GM10266 (cell line): ENCODE measurements around the gene KCNJ5.

Experiments
- DNase-seq: peaks from one replicate; pipeline ENCODE4 v3.0.0; 2012; ENCODE audit errors: extremely low spot score
- CTCF ChIP-seq: IDR thresholded peaks from 2 replicates; pipeline ENCODE4 v1.5.1; 2012; ENCODE audit warnings: mild to moderate bottlenecking, low read depth; ENCODE audit not compliant: control insufficient read depth, insufficient read depth; ENCODE audit errors: missing control alignments

KCNJ5 gene

GRCh38 chr11:128941573-128942271 lies 50.6 kb downstream of the KCNJ5 start:
- DNase-seq = no peak

GRCh38 chr11:128942272-128942612 lies 51.1 kb downstream of the KCNJ5 start:
- no peak for TF ChIP-seq CTCF
- DNase-seq = no peak

More at GRCh38 chr11:128941573-128942271, 50.6 kb downstream of the KCNJ5 start:
- no peak for TF ChIP-seq CTCF

GRCh38 chr11:128942817-128943427 lies 51.8 kb downstream of the KCNJ5 start, which contains the start of gene TP53AIP1:
TP53AIP1 (minus strand) TSS chr11:128942871; CDS start chr11:128937818, 5,053 bp downstream.
- DNase-seq = no peak
- no peak for TF ChIP-seq CTCF

GRCh38 chr11:128943428-128943976 lies 52.3 kb downstream of the KCNJ5 start:
- DNase-seq = no peak
- TF ChIP-seq CTCF = no peak

DNA sequence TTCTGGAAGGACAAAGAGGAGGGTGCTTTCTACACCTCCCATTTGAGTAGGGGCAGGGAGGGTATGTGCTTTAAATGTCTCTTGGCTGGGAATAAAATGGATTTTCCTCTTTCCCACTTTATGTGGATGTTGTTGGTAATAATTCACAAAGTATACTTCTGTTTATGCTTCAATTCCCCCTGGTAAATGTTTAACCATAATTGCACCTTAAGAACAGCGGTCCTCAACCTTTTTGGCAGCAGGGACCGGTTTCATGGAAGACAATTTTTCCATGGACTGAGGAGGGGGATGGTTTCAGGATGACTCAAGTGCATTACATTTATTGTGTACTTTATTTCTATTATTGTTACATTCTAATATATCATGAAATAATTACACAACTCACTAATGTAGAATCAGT lies 55.5 kb downstream of the KCNJ5 start:
- no peak for DNase-seq

DNA sequence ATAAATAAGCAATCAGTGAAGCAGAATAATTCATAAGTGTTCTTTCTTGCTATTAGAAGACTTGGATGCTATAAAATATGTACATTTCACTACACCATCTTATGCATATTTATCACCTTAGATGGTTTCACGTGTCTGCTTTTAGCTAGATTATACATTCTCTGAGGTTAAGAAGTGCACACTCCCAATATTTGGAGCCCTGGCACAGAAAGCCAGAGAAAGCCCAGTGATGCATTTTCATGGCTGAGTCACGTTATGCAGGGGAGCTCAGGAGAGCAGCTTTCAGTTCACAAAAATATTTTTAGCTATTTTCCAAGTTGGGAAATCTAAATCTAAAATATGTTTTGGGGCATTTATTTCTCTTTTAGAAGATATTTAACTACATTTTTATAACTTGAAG lies 56.6 kb downstream of the KCNJ5 start:
- no peak for DNase-seq
- no peak for TF ChIP-seq CTCF

More for the DNA sequence above, 55.5 kb downstream of the KCNJ5 start:
- TF ChIP-seq CTCF = no peak

DNA sequence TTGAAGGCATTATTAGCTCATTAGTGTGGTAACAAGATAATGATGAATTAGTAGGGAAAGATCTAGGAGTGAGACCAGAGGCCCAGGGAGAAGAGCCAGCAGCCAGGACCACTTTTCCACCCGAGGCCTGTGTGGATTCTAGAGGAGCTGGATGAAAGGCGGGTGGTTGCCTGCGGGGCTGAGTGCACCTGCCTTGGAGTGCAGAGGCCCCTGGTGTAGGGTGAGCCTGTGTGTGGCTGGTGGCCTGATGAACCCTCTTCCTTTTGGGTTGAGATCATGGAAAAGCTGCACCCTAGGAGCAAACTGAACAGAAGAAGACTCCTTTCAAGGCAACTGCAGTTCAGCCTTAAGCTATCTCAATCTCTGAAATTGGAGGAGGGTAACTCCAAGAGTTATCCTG lies 57.4 kb downstream of the KCNJ5 start:
- no peak for DNase-seq

More for the DNA sequence above, 57.4 kb downstream of the KCNJ5 start:
- peak; percentile 44 for TF ChIP-seq CTCF
